Inferior parietal cortex (tissue), 1 donor: ENCODE results near the gene PDHX.
"Not testable (repeated sequence)": the region's sequence is repeated elsewhere in the genome, so short reads cannot be mapped to it uniquely, and the experiment has no call there.

Experiments used
- DNase-seq: peaks from one replicate; pipeline ENCODE4 v3.0.0-alpha.2; 2016; ENCODE audit errors: extremely low spot score

PDHX gene

DNA sequence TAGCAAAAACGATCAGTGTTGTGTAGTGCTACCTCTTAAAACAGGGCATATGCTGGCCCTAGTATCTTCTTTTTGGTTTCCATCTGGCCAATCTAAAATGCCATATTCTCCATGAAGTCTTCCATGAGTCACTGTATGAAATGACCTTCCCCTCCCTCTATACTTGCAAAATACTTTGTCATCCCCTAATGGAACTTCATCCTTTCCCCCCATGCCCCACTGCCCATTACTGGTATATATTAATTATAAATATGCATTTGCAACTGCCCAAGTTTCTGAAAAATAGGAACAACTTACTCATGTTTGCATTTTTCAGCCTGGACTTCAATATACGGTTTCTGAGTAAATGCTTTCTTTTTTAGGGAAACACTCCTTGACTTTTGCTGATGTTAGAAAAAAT lies 4.7 kb upstream of the PDHX start:
- DNase-seq = no peak

DNA sequence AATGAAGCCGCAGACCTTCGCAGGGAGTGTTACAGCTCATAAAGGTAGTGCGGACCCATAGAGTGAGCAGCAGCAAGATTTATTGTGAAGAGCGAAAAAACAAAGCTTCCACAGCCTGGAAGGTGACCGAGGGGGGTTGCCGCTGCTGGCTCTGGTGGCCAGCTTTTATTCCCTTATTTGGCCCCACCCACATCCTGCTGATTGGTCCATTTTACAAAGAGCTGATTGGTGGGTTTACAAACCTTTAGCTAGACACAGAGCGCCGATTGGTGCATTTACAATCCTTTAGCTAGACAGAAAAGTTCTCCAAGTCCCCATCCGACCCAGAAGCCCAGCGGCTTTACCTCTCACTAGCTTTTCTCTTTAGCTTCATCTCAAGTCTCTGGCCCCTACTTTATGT lies 2.9 kb upstream of the PDHX start:
- DNase-seq = not testable (repeated sequence)

DNA sequence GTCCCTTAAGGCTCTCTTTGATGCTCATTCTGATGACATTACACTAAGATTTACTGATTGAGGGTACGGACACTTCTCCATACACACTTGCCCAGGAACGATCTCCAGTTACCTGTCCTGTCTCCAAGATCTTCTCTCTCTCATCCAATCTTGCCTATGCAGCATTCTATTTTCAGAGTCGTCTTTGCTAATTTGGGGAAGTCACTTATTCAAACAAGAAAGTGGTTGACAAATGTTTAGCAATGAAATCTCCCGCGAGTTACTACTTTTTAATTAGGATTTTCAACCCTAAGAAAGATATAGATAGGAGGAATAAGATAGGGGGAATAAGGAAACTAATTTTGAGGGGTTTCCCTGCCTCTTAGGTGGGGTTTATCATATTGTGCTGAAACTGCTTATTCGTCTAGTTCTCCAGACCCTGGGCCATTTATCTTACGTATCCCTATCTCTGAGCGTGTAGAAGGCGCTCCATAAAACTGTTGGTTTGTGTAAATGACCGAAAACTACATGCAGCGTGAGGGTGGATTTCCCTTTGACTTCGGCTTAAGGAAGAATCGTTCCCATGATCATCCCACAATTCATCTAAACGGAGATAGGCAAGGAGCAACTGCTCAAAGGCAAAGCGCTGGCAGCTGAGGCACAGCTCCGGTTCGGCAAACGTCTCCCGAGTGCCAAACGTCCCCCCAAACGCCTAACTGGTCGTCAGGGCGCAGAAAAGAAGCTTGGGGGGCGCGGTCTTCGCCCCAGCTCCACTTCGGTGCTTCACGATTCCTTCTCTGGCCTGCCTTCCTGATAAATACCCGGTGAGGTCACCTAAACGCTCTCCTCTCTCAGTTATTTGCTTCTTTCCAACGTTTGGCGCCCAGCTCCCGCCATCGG lies 1.0 kb upstream of the PDHX start:
- peak; percentile 45 for DNase-seq

DNA sequence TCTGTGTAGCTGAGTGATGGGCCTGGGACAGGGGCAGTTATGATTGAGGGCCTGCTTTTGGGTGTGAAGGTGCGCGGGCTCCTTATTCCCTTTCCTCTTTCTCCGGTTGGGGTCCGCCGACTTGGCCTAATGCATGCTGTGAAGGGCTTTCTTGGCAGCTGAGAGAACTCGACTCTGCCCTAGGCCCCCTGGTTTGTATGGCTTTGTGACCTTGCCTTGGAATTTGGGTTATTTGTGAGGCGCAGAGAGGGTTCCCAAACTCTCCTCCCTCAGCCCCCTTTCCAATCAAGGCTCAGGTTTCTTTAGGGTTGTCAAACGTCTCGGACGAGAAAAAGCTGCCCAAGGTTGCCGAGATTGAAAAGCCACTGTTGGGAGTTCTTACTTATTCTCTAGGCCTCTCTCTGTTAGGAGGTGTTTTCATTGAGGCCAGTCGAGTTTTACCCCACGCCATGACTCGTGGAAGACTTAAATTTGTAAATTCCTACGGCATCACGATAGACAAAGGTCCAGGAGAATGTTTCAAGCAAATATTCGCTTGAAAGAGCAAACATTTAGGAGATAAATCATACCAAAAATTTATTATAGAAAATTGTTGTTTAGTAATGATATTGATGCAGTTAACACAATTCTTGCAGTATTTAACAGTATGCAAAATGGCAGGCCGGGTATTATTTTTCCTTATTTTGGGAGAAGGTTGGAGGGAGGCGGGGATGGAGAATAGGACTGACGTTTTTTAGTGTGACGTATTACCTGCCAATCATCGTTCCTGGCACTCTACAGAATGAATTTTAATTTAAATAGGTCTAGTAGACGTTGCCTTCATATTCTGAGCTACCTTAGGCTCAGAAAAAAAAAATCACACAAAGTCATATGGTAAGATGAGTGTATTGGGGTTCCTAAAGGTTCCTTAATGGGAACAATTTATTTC lies 689 bp downstream of the PDHX start:
- no peak for DNase-seq

DNA sequence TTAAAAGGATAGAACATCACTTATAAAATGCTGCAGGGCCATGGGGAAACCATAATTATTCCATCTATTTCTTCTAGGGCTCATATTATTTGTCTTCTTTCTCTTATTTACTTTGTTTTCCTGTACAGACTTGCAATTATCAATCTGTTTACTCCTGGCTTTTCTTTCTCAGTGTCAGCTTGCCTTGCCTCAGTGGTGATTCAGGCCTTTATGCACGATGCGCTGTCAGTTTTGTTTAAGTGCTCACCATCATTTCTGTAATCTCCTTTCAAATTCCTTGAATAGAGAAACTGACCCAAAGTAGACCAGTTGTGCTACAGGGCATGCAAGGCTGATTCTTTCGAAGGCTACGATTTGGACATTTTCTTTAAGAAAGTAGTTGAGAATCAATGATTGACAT lies 4.7 kb downstream of the PDHX start:
- DNase-seq = no peak

DNA sequence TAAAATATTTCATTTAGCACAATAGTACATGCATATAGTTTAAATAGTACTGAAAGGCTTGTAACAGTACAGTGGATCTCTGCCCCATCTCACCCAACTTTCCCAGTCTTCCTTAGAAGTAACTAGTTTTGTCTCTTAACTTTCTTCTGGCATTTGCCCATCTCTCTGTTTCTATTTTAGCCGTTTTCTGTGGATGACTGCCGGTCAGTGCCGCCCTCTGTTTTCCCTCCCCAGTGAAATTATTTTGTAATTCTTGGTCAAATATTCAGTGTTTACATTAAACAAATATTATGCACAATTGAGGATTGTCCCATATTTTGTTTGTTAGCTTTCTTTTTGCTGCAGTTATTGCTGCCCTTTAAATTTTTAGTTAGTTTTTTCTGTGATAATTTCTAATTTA lies 8.3 kb downstream of the PDHX start:
- DNase-seq = no peak

DNA sequence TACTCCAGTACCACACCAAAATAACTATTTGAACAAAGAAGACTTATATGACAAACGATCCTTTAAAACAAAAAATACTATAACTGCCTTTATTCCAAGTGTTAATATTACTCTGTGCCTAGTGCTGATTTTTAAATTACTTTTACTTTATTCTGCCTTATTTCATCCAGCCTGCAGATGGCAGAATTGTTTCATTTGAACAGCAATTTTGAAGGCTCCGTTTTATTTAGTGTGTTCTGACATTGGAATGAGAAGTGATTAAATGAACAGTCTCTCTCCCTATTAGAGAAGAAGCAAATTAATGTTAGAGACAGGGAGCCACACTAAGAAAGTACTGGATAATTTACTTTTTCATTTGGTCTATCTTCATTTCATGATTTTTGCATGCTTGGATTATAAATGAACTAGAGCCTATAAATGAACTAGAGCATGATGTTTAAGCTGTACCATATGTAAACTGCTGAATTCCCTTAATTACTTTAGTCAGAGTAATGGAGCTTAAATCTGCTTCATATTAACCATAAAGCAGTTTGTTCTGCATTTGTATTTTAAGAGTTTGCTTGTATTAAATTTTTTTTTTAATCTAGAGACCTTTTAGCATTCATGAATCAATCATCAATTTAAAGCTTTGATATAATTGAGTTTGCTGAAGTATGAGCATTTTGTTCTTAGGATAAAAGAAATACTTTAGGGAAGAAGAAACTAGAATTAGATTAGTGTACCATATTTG lies 9.8 kb downstream of the PDHX start:
- peak; percentile 79 for DNase-seq

DNA sequence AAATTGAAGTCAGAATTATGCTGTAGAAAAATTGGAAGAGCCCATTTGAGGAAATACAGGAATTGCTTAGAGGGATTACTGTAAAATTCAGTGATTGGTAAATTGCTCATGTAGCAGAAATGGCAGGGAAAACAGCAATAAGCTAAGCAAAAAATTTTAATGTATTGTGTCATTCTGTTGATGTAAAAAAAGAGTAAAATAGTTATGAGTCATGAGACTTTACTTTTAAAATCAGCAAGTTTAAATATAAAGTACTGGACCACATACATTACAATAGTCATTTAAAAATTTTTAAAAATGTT lies 10.4 kb downstream of the PDHX start:
- DNase-seq = no peak

DNA sequence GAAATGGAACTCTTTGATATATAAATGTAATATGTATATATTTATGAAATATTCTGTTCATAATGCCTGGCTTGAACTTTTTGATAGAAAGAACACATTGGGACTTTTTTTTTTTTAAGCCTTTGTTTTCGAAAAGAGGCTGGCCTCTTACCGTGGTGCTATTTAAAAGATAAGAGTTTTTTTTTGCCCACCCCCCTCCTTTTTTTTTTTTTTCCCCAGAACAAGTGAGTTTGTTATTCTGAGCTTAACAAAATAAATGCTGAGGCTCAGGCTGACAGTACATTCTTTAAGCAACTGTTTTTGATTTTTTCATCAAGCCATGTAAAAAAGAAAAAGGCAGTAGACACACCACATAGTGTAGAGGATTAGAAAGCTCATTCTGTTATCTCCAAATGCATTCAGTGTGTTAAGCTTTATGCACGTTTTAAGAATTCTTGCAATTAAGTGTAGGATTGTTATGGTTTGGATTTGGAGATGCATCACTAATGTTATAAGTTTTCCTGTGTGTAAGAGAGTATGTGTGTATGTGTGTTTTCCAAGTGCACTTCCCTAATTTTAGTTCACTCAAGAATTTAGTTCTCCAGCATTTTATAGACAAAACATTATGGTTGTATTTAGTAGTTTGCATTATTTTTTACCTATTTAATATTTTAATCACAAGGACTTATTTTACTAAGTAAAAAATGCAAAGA lies 12.0 kb downstream of the PDHX start:
- DNase-seq = no peak

DNA sequence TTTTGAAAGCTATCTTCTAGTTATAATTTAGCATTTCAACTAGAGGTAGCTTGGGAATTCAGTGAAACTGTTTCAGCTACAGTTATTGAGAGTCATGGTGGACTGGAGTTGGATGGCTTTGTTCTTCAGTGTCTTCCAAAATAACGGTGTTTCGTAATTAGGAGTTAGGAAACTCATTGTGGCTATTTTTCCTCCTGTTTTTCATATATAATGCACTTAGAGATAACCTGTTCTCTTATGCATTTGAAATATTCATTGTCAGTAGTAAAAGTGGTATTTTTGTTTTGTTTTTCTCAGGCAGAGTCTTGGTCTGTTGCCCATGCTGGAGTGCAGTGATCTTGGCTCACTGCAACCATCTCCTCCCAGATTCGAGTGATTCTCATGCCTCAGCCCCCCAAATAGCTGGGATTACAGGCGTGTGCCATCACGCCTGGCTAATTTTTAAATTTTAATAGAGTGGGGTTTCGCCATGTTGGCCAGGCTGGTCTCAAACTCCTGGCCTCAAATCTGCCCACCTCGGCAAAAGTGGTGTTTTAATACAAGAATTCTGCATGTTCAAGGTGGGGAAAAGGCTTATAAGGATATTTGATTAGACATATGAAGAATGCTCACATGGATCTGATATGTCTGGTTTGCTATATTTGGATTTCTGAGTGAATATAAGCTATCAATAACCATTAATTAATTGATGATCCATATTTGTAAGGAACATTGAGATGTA lies 12.7 kb downstream of the PDHX start:
- DNase-seq = no peak

DNA sequence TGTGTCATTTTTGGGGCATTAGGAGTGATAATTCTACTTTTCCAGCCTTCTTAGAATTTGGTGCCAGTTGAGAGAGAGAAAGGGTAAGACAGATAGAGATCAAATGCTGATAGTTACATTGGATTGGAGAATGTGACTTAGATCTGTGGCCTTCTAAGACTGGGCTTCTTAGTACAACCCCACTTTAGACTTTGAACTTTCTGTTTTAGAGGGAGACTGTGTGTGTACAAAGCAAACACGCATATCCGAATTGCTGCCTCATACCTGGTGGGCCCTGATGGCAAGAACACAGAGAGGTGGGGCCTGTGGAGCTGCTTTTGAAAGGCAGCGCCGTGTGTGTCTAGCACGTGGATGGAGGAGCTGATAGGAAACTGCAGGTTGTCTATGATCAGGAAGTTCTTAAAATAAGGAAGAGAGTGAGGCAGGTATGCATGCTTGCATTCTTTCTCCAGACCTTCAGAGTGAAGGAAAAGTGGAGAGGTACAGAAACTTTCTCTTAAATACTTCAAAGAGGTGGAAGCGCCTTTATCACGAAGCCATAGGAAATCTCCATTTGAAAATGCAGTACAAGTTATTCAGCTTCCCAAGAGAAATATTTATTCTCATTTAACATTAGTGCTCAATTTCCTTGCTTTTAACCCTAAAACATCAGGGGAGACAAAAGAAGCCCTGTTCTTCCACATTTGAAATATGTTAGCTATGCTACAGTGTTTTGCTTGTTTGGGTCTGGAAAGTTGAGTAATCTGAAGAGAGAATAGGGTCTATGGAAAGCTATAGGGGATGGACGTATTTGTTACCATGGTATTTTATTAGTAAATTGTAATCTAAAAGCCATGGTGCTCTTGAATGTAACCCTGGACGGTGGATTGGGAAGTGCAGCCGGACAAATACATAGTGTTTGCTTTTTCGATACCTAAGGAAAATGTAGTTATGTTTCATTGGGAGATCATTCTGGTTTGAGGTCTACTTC lies 13.7 kb downstream of the PDHX start:
- no peak for DNase-seq

DNA sequence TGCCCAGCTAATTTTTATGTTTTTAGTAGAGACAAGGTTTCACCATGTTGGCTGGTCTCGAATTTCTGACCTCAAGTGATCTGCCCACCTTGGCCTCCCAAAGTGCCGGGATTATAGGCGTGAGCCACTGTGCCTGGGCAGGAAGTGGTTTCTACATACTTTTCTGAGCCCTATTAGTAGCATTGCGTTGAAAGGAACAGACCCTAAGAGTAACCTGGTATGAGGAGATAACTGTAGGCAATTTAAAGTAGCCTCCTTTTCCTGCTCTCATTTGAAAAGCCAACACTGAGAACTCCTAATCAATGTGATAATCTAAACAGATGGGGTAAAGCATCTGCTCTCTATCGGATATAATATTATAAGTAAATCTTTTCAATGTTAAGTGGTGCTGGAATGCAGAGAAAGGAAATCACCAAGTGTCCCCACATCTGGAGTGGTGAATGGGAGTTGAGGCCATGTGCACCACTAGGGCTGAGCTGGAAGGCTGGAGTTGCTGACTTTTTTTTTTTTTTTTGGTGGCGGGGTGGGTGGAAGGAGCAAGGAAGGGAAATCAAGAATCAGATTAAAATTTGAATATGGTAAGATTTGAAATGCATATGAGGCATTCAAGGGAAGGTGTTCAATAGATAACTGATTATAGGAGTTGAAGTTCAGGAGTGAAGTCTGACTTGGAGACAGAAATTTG lies 20.7 kb downstream of the PDHX start:
- no peak for DNase-seq

DNA sequence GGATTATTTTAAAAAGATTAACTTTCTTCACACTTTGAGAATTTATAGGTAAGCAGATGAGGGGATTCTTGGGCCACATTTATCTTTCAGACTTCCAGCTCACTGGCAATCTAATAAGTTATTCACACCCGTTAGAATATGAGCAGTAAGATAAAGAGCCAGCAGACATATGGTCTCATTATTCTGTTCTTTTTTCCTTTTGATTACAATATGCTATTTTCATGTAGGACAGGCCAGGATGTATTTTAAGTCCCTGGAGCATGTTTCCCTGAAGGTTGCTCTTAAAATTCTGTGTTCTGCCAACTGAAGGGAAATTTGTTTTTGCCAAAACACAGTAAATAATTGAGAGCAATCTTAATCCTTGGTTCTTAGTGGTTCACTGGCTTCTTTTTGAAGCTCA lies 22.2 kb downstream of the PDHX start:
- no peak for DNase-seq

DNA sequence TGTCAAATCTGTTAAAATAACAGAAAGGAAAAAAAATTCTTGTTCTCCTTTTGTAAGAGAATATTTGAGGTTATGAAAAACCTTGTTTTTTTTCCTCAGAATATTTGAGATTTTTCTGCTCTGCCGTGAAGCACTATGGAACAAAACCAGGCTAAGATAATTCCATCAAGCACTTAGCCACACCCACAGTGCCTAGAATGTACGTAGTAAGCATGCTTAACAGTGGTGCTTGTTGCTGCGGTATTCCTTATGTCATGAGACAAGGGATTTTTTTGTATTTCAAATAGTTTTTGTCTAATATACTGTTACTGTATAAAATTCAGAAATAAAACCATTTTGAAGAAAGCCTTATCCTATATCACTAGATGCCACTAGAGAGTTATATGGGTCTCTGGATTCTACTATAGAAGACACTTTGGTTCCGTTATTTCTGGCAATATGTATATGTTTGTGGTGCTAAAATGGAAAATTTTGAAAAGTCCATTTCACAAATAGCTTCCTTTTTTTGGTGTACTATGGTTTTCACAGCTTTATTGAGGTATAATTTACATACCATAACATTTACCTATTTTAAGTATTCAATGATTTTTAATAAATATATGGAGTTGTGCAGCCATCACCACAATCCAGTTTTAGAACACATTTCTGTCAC lies 23.7 kb downstream of the PDHX start:
- peak; percentile 32 for DNase-seq

DNA sequence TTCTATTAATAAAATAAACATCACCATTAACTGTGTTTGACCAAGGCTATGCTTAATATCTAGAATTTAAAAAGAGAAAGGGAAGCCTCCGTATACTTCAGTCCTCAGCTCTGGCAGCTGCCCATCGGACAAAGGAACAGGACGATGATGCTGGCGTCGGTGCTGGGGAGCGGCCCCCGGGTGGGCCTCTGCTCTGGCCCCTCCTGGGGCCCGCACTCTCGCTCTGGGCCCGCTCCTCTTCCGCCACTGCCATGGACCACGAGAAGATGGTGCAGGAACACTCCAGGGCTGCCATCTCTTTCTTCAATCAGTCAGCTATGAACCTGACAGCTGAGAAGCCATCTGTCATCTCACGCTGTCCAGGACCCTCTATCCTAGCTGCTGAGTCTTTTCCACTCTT lies 25.3 kb downstream of the PDHX start:
- no peak for DNase-seq

DNA sequence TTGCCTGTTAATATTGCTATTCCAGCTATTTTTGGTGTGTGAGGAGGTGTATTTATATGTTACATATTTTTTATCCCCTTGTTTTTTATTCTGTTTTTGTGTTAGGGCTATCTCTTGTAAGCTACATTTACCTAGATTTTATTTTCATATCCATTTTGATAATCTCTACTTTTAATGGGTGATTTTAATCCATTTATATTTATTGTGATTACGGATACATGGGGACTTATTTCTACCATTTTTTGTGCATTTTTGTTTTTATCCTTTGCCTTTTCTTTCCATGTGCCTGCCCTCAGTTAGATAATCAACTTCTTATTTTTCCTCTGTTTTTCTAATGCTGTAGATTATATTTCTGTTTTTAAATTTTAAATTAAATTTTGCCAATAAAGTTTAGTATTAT lies 28.3 kb downstream of the PDHX start:
- DNase-seq = no peak

DNA sequence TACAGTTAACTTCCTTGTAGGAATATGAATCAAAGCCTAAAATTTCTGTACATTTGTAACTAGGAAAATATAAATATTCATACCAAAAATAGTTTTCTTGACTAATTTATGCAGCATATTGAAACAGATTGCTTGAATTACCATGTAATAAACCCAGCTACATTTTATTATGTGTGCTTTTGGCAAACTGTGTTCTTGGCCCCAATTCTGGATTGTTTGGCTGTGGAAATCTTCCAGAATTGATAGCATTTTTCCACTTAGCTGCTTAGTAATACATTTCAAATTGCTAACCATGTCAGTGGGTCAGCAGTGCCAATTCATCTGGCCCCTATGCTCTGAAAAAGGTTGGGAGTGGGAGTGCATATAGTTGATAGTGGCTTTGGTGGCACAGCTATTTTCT lies 32.3 kb downstream of the PDHX start:
- no peak for DNase-seq

DNA sequence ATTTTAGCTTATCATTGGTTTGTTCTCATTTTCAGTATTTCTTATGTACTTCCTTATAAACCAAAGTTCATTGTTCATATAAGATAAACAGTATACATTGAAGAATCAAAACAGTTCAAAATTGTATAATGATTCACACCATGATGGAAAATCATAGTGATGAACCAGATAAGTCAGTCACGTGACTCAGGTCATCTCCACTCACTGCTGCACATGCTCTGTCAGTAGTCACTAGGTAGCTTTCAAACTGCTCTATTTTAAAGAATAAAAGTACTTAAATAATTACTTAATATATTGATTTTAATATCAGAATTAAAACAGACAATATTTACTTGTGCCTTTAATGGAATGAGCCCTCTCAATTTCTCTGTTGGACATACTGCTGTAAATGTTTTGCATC lies 37.5 kb downstream of the PDHX start:
- DNase-seq = no peak

DNA sequence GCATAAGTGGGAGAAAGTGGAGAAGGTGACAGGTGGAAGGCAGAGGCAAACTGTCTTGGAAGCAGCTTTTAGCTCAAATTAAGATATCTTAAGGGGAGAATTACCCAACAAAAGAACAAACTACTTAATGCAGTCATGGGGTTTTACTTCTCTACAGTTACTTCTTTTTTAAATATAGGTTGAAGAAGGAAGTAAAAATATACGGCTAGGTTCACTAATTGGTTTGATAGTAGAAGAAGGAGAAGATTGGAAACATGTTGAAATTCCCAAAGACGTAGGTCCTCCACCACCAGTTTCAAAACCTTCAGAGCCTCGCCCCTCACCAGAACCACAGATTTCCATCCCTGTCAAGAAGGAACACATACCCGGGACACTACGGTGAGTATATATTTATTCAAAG lies 40.8 kb downstream of the PDHX start:
- DNase-seq = no peak
